NCI-H345 treated with DMSO at 0.1 percent for 48 hours (cell line): ENCODE results near the gene CTSZ.
A peak's percentile ranks its signal among the peaks of the same experiment; 100 is the strongest.
"Not testable (repeated sequence)": the region's sequence is repeated elsewhere in the genome, so short reads cannot be mapped to it uniquely, and the experiment has no call there.

ENCODE experiments used
- DNase-seq: peaks from one replicate; lab custom pipeline; 2025; ENCODE audit not compliant: unreplicated experiment; lab: John Stamatoyannopoulos, UW

CTSZ gene

GRCh38 chr20:59006864-59007664 lies at the start of gene CTSZ:
CTSZ (minus strand) TSS chr20:59007254; CDS start chr20:59007128, 126 bp downstream.
- no peak for DNase-seq

DNA sequence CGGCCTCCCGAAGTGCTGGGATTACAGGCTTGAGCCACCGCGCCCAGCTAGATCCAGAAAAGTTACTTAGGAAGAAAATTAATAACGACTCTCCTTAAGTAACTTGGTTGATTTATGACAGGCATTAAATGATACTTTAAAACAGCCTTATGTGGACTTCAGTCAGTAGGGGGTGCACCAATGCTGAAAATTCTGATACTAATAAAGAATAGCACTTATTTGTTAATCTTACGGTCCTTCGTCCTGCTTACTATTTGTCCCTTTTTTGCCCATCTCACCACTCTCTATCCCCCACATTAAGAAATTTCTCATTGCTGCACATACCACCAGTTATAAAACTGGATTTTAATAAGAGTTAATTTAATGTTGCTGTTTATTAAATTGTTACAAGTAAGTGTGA lies 48.2 kb upstream of the CTSZ start:
- DNase-seq, result no peak

- DNase-seq, result no peak
Observed at GRCh38 chr20:59051666-59052185, 44.7 kb upstream of the CTSZ start.

DNA sequence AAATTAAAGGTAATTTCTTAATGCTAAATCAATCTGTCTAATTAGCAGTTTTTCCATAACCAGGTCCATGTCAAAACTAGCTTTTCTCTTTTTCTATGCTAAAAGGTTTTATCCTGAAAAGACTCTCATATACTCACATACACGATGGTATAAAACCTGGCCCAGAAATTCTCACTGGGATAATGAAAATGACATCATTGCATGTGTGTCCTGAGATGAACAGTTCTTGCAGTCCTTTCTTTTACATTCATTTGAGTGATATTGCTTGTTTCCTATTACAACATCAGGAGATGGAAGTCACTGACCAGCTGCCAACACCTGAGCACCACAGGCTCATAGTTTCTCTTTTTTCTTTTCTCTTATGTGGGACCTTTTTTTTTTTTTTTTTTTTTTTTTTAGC lies 43.4 kb upstream of the CTSZ start:
- DNase-seq, result no peak

- DNase-seq, result no peak
Observed at GRCh38 chr20:59048681-59049030, 41.6 kb upstream of the CTSZ start.

- DNase-seq, result no peak
Observed at GRCh38 chr20:59047938-59048680, 41.1 kb upstream of the CTSZ start.

DNA sequence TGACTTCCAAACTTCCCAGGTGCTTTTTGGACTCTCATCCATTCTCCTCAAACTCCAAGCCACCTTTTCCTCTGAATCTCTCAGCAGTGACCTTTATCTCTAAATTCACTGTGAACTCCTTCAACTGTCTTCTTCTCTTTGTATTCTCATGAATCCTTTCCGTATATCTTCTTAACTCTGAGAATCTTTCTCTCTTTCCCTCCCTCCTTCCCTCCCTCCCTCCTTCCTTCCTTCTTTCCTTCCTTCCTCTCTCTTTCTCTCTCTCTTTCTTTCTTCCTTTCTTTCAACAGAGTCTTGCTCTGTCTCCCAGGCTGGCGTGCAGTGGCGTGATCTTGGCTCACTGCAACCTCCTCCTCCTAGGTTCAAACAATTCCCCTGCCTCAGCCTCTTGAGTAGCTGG lies 39.8 kb upstream of the CTSZ start:
- DNase-seq, result no peak

- DNase-seq, result no peak
Observed at GRCh38 chr20:59044796-59045195, 37.7 kb upstream of the CTSZ start.

DNA sequence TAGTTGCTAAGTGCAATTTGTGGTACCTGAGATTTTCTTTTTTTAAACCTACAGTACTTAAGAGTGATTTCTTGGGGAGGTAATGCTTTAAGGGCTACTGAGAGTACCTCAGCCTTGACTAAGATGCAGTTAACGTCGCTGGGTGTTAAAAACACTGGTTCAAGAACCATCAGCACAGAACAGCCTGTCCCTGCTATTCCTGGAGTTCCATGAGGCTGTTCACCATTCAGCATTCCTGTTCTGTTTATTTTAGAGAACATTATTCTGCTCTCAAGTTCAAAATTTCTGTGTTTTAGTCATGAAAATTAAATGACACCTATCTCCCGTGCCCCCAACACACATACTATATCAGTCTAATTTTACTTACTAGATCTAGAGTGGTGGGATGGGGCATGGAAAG lies 37.2 kb upstream of the CTSZ start:
- no peak for DNase-seq

DNA sequence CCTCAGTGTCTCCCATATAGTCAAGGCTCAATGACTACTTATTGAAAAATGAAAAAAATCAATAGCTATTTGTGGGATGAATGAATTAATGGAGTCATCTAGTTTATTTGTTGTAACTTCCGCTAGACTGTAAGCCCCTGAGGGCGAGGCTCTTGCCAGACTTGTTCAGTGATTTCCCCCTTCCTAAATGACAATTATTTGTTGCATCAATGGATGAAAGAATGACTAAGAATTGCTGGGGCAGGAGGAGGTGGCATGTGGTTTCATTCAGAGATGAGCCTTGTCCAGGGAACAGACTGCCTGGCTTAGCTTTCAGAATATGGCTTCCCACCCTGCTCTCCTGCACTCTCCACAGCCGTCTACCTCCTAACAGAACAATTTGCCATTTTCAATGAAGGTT lies 36.6 kb upstream of the CTSZ start:
- peak; percentile 29 for DNase-seq

DNA sequence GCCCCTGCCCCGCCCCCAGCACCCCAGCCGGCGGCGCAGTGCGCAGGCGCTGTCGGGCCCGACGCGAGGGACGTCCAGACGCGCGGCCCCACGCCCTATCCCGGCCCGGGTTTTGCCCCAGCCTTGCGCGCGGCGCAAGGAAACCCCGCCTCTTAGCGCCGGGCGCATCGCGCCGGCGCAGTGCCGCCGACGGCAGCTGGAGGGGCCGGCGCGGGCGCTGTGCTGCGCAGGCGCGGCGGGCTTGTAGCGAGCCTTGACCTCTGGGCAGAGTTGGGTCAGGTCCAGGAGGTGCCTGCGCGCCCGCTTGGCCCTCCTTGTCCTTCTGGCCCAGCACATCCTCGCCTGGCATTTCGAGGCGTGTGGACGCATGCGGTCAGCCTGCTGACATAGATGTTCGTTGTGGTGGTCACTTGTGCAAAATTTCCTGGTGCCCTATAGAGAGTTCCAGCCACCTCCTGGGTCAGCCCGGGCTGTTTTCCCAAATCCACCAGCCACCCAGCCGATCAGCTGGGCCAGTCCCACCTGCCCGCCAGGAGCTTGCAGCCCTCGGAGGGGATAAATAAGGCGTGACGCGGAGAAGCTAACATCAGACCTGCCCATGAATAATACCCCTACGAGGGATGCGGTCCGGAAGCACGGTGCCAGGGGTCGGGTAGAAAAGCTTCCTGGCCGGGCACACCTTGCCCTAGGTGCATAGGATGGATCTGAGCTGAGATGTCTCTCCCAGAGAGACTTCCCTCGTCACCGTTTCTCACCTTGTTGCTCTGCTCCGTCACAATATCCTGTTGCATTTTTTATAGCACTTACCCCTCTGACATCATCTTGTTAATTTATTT lies 36.0 kb upstream of the CTSZ start:
- peak; percentile 93 for DNase-seq

- DNase-seq, result no peak
Observed at GRCh38 chr20:59042151-59042795, 35.2 kb upstream of the CTSZ start, which contains the start of gene PRELID3B. PRELID3B (minus strand) TSS chr20:59042786; CDS start chr20:59042730, 56 bp downstream.

GRCh38 chr20:59041487-59041886 lies 34.4 kb upstream of the CTSZ start:
- DNase-seq, result not testable (repeated sequence)

DNA sequence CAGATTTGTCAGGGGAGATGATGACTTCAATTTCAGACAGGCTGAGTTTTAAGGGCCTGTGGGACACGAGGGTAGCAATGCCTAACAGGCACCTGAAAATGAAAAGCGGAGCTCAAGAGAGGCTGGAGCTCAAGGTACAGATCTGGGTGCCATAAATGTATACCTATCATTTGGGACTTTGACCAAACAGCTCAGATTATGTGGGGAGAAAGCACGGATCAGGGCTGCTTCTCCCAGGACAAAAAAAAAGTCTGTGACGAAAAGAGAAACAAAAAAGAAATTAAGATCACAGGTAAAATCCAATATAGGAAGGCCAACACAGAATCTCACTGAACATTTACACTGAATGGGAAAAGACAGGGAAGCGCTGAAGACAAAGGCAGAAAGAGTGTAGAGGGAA lies 33.6 kb upstream of the CTSZ start:
- DNase-seq, result no peak

DNA sequence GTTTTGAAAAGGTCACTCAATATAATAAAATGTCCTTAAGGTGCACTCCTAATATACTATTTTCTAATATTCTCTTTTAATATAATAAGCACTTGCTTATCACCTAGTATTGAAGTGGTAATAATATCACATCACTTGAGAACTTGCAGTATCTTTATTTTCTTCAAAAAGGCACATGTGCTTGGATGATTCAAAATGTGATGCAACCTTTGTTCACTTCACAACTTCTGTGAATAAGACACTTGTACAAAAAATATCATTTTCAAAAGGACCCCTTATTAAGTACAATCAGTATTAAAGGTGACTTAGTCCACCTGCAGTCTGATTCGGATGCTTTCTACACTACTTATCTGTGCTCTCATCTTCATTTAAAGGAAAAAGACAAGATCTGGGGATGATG lies 32.2 kb upstream of the CTSZ start:
- DNase-seq, result no peak

- DNase-seq, result no peak
Observed at GRCh38 chr20:59037386-59037785, 30.3 kb upstream of the CTSZ start.

GRCh38 chr20:59035381-59035780 lies 28.3 kb upstream of the CTSZ start:
- no peak for DNase-seq

GRCh38 chr20:59033616-59034165 lies 26.6 kb upstream of the CTSZ start:
- DNase-seq, result no peak

- DNase-seq, result no peak
Observed at GRCh38 chr20:59033093-59033492, 26.0 kb upstream of the CTSZ start.

DNA sequence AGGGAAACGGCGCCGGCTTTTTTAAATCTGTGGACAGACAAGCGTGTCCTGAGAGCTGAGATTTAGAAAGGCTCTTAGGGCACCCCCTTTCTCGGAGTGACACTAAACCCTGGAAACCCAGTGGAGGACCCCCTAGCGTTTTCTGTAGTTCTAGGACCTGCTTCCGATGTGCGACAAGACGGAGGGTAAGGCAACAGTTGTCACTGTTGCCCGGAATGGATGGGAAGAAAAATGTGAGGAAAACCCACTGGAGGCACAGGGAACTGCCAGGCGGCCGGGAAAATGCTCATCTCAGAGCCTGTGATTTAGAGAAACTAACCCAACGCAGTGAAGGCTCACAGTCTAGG lies 25.6 kb upstream of the CTSZ start:
- DNase-seq, result peak; percentile 76
